DOHH2 (cell line): ENCODE data around the gene FOXN3.

Experiments used
- H3F3A ChIP-seq: fragments of 200-600 bp; sonication (generic), shearing (Covaris generic); 2 replicates; pipeline ENCODE4 v1.6.0; 2016; ENCODE audit warnings: antibody characterized with exemption, mild to moderate bottlenecking; ENCODE audit not compliant: control insufficient read depth, insufficient read depth
- H3K27ac ChIP-seq: fragments of 200-600 bp; sonication (generic); 2 replicates; pipeline ENCODE4 v1.5.1; 2014; ENCODE audit warnings: low read depth, mild to moderate bottlenecking, low read length, moderate library complexity
- H3K27me3 ChIP-seq: fragments of 200-600 bp; sonication (generic); 2 replicates; pipeline ENCODE4 v1.6.1; 2014; ENCODE audit warnings: mild to moderate bottlenecking, low read length, mixed read lengths; ENCODE audit not compliant: control insufficient read depth
- H3K36me3 ChIP-seq: fragments of 200-600 bp; sonication (generic); 2 replicates; pipeline ENCODE4 v1.6.1; 2014; ENCODE audit warnings: mild to moderate bottlenecking, low read length, moderate library complexity, mixed read lengths; ENCODE audit not compliant: control insufficient read depth
- H3K4me1 ChIP-seq: fragments of 200-600 bp; sonication (generic); 2 replicates; pipeline ENCODE4 v1.6.1; 2014; ENCODE audit warnings: mild to moderate bottlenecking, low read length, mixed read lengths; ENCODE audit not compliant: control insufficient read depth
- H3K4me2 ChIP-seq: fragments of 200-600 bp; sonication (generic); 2 replicates; pipeline ENCODE4 v1.6.0; 2014; ENCODE audit warnings: mild to moderate bottlenecking, low read length, moderate library complexity
- H3K4me3 ChIP-seq: fragments of 200-600 bp; sonication (generic); 2 replicates; pipeline ENCODE4 v1.5.1; 2014; ENCODE audit warnings: mild to moderate bottlenecking, low read length, mixed read lengths
- H3K79me2 ChIP-seq: fragments of 200-600 bp; sonication (generic); 2 replicates; pipeline ENCODE4 v1.6.1; 2014; ENCODE audit warnings: mild to moderate bottlenecking, low read length, mixed read lengths; ENCODE audit not compliant: control insufficient read depth
- H3K9me2 ChIP-seq: fragments of 200-600 bp; sonication (generic); replicated peaks from 2 replicates; pipeline ENCODE4 v1.6.1; 2014; ENCODE audit warnings: mild to moderate bottlenecking, low read length, mixed read lengths; ENCODE audit not compliant: control insufficient read depth
- H3K9me3 ChIP-seq: fragments of 200-600 bp; sonication (generic); 2 replicates; pipeline ENCODE4 v1.6.1; 2014; ENCODE audit warnings: antibody characterized with exemption, low read length, mixed read lengths; ENCODE audit not compliant: control insufficient read depth, insufficient read depth
- H4K20me1 ChIP-seq: fragments of 200-600 bp; sonication (generic); 2 replicates; pipeline ENCODE4 v1.6.0; 2014; ENCODE audit warnings: low read depth, mild to moderate bottlenecking, antibody characterized with exemption, low read length, moderate library complexity; ENCODE audit not compliant: control insufficient read depth, insufficient read depth
- EZH2phosphoT487 ChIP-seq: fragments of 200-600 bp; sonication (generic); IDR thresholded peaks from 2 replicates; pipeline ENCODE4 v1.6.1; 2017; ENCODE audit warnings: borderline replicate concordance, mild to moderate bottlenecking, antibody characterized with exemption, low read length, moderate library complexity, mixed read lengths
- TF ChIP-seq, protein P1 (sequence below): fragments of 200-600 bp; sonication (generic); IDR thresholded peaks from one replicate; pipeline ENCODE4 v1.5.1; 2014; ENCODE audit warnings: antibody characterized with exemption, mild to moderate bottlenecking, low read depth, low read length; ENCODE audit not compliant: poor library complexity, severe bottlenecking

The FOXN3 gene

DNA sequence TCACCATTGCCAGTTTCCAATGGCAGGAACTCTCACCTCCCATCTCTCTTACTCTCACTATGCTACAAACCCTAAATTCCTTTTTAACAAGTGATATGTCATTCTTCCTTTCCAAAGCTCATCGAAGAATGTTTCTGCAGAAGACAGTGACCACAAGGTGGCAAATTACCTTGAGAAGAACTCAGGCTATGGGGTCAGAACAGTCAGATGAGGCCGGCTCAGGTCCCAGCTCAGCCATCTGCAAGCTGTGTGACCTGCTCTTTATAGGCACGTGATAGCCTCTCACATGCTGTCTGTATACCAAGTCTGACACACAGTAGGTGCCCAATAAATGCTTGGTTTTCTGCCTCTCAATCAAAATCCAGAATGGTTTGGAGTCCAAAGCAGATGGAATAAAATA lies 80.7 kb downstream of the FOXN3 start:
- H3K27me3 ChIP-seq: no peaks in the 10 kb centered on the region
- no peaks in the 10 kb centered on the region for H4K20me1 ChIP-seq
- 0 out of 2 replicates have a peak overlapping the region, but pooled peaks have one; percentile 0 for H3K27ac ChIP-seq
- no peak for TF ChIP-seq EZH2phosphoT487
- TF ChIP-seq, protein P1, sequence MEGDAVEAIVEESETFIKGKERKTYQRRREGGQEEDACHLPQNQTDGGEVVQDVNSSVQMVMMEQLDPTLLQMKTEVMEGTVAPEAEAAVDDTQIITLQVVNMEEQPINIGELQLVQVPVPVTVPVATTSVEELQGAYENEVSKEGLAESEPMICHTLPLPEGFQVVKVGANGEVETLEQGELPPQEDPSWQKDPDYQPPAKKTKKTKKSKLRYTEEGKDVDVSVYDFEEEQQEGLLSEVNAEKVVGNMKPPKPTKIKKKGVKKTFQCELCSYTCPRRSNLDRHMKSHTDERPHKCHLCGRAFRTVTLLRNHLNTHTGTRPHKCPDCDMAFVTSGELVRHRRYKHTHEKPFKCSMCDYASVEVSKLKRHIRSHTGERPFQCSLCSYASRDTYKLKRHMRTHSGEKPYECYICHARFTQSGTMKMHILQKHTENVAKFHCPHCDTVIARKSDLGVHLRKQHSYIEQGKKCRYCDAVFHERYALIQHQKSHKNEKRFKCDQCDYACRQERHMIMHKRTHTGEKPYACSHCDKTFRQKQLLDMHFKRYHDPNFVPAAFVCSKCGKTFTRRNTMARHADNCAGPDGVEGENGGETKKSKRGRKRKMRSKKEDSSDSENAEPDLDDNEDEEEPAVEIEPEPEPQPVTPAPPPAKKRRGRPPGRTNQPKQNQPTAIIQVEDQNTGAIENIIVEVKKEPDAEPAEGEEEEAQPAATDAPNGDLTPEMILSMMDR: peak; percentile 78
- H3K79me2 ChIP-seq: peaks cover 10% of the 10 kb centered on the region
- H3K36me3 ChIP-seq: no peaks in the 10 kb centered on the region; the same call in 1 of the 2 replicates
- peak overlapping the region; percentile 20; the same call in 1 of the 2 replicates for H3K4me2 ChIP-seq
- H3F3A ChIP-seq: peaks cover 16% of the 10 kb centered on the region
- H3K9me2 ChIP-seq: no peaks in the 10 kb centered on the region
- peaks cover 93% of the 10 kb centered on the region for H3K4me1 ChIP-seq
- H3K9me3 ChIP-seq: no peaks in the 10 kb centered on the region
- H3K4me3 ChIP-seq: no peak overlapping the region

DNA sequence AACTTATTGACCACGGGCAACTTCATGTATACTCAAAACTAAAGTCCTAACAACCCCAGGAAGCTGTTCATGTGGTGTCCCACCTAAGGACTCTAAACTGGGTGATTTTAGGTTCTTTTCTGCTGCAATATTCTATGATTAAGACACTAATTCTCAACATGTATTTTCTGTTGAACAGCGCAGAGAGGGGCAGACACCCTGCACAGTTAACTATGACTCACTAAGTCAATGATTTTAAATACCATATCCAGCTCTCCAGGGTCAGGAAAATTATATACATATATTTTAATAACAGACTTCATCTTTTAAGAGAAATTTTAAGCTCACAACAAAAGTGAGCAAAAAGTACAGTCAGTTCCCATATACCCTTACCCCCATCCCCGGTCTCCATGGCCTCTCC lies 85.0 kb downstream of the FOXN3 start:
- peak overlapping the region; percentile 96 for H3K27ac ChIP-seq
- H4K20me1 ChIP-seq: no peaks in the 10 kb centered on the region
- peaks cover 83% of the 10 kb centered on the region for H3K4me1 ChIP-seq
- H3K4me3 ChIP-seq: peak overlapping the region; percentile 58
- peaks cover 23% of the 10 kb centered on the region for H3F3A ChIP-seq
- TF ChIP-seq, protein P1: no peak
- TF ChIP-seq EZH2phosphoT487: no peak
- no peaks in the 10 kb centered on the region for H3K9me2 ChIP-seq
- peak overlapping the region; percentile 79 for H3K4me2 ChIP-seq
- no peaks in the 10 kb centered on the region for H3K27me3 ChIP-seq
- no peaks in the 10 kb centered on the region; the same call in 1 of the 2 replicates for H3K36me3 ChIP-seq
- H3K79me2 ChIP-seq: peaks cover 25% of the 10 kb centered on the region
- no peaks in the 10 kb centered on the region for H3K9me3 ChIP-seq

DNA sequence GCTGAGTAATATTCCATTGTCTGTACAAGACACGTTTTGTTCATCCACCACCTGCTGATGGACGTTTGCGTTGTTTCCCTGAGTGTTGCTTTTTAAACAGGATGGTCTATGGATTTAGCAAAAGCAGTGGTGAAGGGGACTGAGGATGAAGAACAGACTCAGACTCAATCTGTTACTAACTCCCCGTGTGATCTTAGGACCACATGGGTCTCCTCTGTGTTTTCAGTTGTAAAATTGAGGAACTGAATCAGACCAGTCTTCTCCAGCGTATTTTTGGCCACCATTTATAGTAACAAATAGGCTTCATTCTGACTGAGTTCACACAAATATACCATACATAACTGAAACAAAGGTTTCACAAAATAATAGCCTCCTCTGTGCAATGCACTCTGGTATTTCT lies 85.6 kb downstream of the FOXN3 start:
- H3K79me2 ChIP-seq: peaks cover 25% of the 10 kb centered on the region

More for the DNA sequence above, 85.6 kb downstream of the FOXN3 start:
- Histone ChIP-seq H3K27me3 (no peaks in the 10 kb centered on the region), H3K9me3 (no peaks in the 10 kb centered on the region), H3F3A (peaks cover 23% of the 10 kb centered on the region), H3K4me3 (peak overlapping the region; percentile 58), H3K9me2 (no peaks in the 10 kb centered on the region), H3K27ac (peak overlapping the region; percentile 96), H3K4me1 (peaks cover 77% of the 10 kb centered on the region), H3K36me3 (no peaks in the 10 kb centered on the region; the same call in 1 of the 2 replicates), H4K20me1 (no peaks in the 10 kb centered on the region), H3K4me2 (peak overlapping the region; percentile 79)
- TF ChIP-seq, protein P1: no peak
- TF ChIP-seq EZH2phosphoT487: no peak
